HepG2 (cell line): Measurements from ENCODE around the gene NPBWR2.

ENCODE experiments used
- ARID2 ChIP-seq: sonication (generic); formaldehyde crosslinking; IDR thresholded peaks from 2 replicates; pipeline ENCODE4 v1.8.1; 2022; ENCODE audit warnings: mild to moderate bottlenecking, missing genetic modification reagents, borderline replicate concordance
- CHD4 ChIP-seq: fragments of 200-600 bp; sonication (generic); IDR thresholded peaks from 2 replicates; pipeline ENCODE4 v1.7.0; 2017; ENCODE audit warnings: mild to moderate bottlenecking, low read length, borderline replicate concordance
- EZH2 ChIP-seq: conservative IDR thresholded peaks from 2 replicates; pipeline ENCODE4 v1.6.1; 2012; ENCODE audit warnings: mild to moderate bottlenecking, low read depth, low read length, moderate library complexity
- FOSL2 ChIP-seq: sonication (generic); formaldehyde crosslinking; IDR thresholded peaks from 2 replicates; pipeline ENCODE4 v1.4.0; 2020; ENCODE audit warnings: missing genetic modification reagents
- HIVEP1 ChIP-seq: sonication (generic); formaldehyde crosslinking; IDR thresholded peaks from 2 replicates; pipeline ENCODE4 v1.4.0; 2020; ENCODE audit warnings: mild to moderate bottlenecking, missing genetic modification reagents
- PAF1 ChIP-seq: IDR thresholded peaks from 2 replicates; pipeline ENCODE4 v1.6.1; 2016; ENCODE audit warnings: missing genetic modification reagents, missing compliant biosample characterization
- PAX8 ChIP-seq: sonication (generic); formaldehyde crosslinking; IDR thresholded peaks from 2 replicates; pipeline ENCODE4 v1.8.0; 2022; ENCODE audit warnings: mild to moderate bottlenecking, missing genetic modification reagents, borderline replicate concordance
- POLR2AphosphoS5 ChIP-seq: IDR thresholded peaks from 2 replicates; pipeline ENCODE4 v1.6.1; 2012; ENCODE audit warnings: low read depth, low read length
- RELA ChIP-seq: sonication (generic); formaldehyde crosslinking; IDR thresholded peaks from 2 replicates; pipeline ENCODE4 v1.4.0; 2020; ENCODE audit warnings: missing genetic modification reagents
- SRSF1 ChIP-seq: fragments of 200-400 bp; formaldehyde crosslinking; optimal IDR thresholded peaks from 2 replicates; pipeline ENCODE3; 2017; ENCODE audit warnings: mild to moderate bottlenecking, low read depth, low read length, moderate library complexity
- TARDBP ChIP-seq: sonication (generic); formaldehyde crosslinking; IDR thresholded peaks from 2 replicates; pipeline ENCODE4 v1.8.0; 2022; ENCODE audit warnings: mild to moderate bottlenecking, missing genetic modification reagents
- YY1 ChIP-seq: IDR thresholded peaks from 2 replicates; pipeline ENCODE4 v1.6.1; 2011; ENCODE audit warnings: low read length, low read depth, moderate library complexity, mild to moderate bottlenecking; ENCODE audit not compliant: insufficient read depth, insufficient replicate concordance
- ZNF670 ChIP-seq: sonication (generic); formaldehyde crosslinking; IDR thresholded peaks from 2 replicates; pipeline ENCODE4 v1.8.0; 2022; ENCODE audit warnings: mild to moderate bottlenecking, missing genetic modification reagents, borderline replicate concordance
- TF ChIP-seq, protein P1 (sequence below): sonication (generic); formaldehyde crosslinking; IDR thresholded peaks from 2 replicates; pipeline ENCODE4 v1.5.0; 2020; ENCODE audit warnings: mild to moderate bottlenecking, missing genetic modification reagents, moderate library complexity

DNA sequence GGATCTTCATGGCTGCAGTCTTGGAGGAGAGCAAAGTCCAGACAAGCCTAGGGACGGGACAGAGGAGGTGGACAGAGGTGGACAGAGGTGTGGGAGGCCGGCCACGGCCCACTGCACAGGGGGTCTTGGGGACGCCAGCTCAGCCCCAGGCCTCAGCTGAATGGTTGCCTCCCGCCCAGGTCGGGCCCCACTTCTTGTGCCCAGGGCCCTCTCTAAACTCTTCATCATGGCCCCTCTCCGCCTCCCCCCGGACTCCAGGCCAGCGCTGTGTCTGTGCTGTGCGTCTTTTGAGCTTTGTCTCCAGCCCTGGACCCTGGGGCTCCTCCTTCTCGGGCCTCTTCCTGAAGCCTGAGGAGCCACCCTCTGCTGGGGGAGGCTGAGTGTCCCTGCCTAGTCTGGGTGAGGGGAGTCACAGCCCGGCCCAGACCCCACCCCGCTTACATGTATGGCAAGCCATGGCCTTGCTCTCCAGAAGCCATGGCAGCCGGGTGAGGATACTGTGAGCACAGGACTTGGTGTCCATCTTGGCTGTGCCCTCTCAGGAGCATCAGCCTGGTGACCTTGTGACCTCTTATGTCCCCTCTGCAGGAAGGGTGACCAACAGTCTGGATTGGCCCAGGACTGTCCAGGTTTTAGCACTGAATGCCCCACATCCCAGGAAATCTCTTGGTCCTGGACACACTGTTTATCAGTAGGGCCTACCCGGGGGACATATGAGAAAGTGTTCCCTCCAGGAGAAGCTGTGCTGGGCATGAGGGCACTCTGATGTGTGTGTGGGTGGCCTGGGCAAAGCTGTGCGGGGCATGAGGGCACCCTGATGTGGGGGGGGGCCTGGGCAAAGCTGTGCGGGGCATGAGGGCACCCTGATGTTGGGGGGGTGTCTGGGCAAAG lies 9.4 kb upstream of the NPBWR2 start:
- no peak for TF ChIP-seq CHD4
- TF ChIP-seq ARID2 (CRISPR knock-in tag), result no peak
- TF ChIP-seq PAF1 (CRISPR knock-in tag), result no peak
- TF ChIP-seq TARDBP, result no peak
- no peak for TF ChIP-seq EZH2
- TF ChIP-seq, protein P1, sequence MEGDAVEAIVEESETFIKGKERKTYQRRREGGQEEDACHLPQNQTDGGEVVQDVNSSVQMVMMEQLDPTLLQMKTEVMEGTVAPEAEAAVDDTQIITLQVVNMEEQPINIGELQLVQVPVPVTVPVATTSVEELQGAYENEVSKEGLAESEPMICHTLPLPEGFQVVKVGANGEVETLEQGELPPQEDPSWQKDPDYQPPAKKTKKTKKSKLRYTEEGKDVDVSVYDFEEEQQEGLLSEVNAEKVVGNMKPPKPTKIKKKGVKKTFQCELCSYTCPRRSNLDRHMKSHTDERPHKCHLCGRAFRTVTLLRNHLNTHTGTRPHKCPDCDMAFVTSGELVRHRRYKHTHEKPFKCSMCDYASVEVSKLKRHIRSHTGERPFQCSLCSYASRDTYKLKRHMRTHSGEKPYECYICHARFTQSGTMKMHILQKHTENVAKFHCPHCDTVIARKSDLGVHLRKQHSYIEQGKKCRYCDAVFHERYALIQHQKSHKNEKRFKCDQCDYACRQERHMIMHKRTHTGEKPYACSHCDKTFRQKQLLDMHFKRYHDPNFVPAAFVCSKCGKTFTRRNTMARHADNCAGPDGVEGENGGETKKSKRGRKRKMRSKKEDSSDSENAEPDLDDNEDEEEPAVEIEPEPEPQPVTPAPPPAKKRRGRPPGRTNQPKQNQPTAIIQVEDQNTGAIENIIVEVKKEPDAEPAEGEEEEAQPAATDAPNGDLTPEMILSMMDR (CRISPR knock-in tag), result no peak
- TF ChIP-seq ZNF670, result no peak
- no peak for TF ChIP-seq FOSL2 (CRISPR knock-in tag)
- no peak for TF ChIP-seq POLR2AphosphoS5
- no peak for TF ChIP-seq SRSF1
- no peak for TF ChIP-seq HIVEP1 (CRISPR knock-in tag)
- TF ChIP-seq YY1, result no peak
- no peak for TF ChIP-seq RELA
- no peak for TF ChIP-seq PAX8 (CRISPR knock-in tag)
